HG02759 (cell line): ENCODE results near the gene APBA2.
"Not testable (repeated sequence)": the region's sequence is repeated elsewhere in the genome, so short reads cannot be mapped to it uniquely, and the experiment has no call there.

Experiments used
- ATAC-seq: cut with Tn5 transposase; IDR thresholded peaks from one replicate; pipeline ENCODE4 v1.9.1; 2021; ENCODE audit warnings: mild to moderate bottlenecking, moderate library complexity; ENCODE audit not compliant: unreplicated experiment

APBA2 gene

GRCh38 chr15:29097971-29098370 is 212.2 kb downstream of the APBA2 start:
- ATAC-seq, result no peak

GRCh38 chr15:29098652-29099051 is 212.9 kb downstream of the APBA2 start:
- ATAC-seq, result no peak

- ATAC-seq, result no peak
Observed at GRCh38 chr15:29099131-29099880, 213.5 kb downstream of the APBA2 start.

DNA sequence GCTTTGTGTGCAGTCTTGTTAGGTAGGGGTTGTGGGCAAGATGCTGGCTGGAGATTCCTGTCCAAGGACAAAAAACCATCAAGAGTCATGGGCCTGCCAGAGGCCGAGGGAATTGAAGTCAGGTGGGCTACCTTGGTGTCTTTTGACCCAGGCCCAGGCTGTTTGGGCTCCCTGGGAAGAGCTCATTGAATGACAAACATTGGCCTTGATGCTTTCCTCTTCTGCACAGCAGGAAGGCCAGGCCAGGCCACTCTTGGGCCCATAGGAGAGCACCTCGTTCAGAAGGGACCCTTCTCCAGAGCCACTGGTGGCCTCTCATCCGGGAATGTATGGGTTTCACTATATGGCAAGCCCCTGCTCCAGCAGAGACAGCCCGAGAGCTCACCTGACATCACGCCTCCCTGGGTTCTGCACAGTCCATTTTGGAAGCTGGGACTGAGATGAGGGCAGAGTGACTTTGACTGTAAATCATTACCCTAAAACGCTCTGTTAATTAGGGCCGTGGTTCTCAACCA is 214.8 kb downstream of the APBA2 start:
- ATAC-seq, result no peak

GRCh38 chr15:29101491-29101890 is 215.7 kb downstream of the APBA2 start:
- ATAC-seq, result no peak

DNA sequence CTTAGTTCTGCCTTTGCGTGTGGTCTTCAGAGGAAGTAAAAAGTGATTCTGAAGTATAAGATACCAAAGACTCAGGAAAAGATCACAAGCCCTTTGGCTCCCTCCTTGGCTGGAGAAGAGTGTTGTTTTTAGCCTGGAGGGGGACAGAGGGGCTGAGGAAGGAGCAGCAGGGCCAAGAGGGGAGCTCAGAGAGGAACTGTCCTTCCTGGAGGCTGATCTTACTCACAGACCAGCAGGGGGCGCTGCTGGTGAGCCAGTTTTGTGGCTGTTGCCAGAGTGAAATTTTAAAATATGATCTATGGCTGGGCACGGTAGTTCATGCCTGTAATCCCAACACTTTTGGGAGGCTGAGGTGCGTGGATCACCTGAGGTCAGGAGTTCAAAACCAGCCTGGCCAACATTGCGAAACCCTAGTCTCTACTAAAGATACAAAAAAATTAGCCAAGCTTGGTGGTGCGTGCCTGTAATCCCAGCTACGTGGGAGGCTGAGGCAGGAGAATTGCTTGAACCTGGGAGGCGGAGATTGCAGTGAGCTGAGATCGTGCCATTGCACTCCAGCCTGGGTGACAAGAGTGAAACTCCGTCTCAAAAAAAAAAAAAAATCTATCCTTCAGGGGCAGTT is 216.5 kb downstream of the APBA2 start:
- ATAC-seq, result not testable (repeated sequence)

- ATAC-seq, result no peak
Observed at GRCh38 chr15:29102911-29103823, 217.4 kb downstream of the APBA2 start.

DNA sequence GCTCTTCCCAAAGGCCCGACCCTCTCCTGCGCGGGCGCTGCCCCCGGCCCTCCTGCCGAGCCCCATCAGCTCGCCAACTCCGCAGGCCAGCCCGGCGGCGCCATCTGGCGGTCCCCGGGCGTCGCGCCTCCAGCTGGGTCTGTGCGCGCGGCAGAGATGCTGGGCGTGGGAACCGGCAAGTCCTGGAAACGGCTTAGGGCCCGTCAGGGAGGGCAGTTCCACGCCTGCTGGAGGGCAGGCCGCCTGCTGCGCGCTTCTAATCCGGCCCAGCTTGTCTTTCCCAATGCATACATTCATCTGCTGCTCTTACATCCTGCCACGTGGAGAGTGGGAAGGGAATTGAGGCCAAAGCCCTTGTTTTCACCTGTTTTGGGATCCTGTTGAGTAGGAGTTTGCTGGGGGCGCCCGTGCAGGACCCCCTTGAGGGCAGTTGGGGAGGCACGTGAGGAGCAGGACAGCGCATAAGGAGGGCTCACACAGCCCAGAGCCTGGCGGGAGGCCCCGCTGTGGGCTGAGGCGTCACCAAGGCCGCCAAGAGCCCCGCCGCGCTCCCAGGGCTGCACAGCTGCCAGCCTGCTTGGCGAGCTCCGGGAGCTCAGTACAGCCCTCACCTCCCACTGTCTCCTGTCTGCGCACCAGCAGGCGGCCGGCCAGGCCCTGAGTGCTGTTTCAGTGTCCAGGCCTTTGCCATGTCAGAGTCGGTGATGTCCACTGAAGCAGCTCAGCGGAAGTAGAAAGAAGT is 218.2 kb downstream of the APBA2 start:
- ATAC-seq, result no peak

DNA sequence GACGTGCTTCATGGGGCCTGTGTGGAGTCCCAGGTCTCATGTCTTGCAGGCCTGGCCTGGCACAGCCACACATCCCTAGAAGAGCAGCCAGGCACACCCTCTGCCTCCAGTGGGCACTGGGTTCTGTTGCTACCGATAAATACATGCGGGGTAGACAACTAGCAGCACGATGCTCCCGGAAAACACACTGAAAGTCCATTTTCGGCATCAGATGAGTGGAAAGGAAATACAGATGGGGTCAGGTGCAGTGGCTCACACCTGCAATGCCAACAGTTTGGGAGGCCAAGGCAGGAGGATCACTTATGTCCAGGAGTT is 218.7 kb downstream of the APBA2 start:
- no peak for ATAC-seq

GRCh38 chr15:29105151-29105854 is 219.5 kb downstream of the APBA2 start:
- no peak for ATAC-seq

DNA sequence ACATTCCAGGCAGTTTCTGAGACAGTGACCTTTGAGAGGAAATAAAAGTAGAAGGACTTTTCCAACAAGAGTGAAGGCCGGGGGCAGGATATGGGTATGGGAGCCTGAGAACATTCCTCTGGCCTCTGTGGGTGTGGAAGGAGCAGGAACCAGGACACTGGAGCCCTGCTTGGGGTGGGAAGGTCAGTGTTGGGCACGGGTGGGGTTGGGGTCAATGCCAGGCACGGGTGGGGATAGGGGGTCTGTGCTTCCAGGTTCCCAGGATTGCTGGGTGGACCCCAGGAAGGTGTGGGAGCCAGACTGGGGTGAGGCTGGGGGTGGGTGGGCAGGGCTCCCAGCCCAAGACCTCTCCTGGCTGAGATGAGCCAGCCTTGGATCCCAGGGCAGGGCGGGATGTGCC is 220.3 kb downstream of the APBA2 start:
- ATAC-seq, result no peak

- no peak for ATAC-seq
Observed at GRCh38 chr15:29106551-29107290, 220.9 kb downstream of the APBA2 start.

DNA sequence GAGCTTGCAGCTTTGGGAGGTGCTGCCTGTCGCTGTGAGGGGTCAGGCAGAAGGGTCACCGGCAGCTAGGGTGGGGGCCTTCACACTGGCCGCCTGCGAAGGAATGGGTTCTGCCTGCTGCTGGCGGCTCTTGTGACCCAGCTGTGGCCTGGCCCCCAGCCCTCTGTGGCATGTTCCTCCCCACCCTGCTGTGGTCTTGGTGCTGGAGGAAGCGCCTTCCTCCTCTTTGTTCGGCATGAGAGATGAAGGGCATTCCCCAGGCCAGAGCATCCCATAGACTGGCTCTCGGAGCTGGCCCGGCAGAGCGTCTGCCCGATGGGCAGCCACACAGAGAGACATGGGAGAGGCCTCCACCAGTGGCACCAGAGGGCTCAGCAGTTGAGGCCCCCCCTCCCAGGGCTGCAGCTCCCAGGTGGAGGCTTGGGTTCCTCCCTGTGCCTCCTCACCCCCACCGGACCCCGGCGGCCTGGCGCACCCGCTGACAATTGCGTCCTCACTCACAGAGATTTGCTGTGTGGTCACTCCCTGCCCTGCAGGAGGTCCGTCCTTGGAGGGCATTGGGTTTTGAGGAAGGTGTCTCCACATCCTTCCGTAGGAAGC is 221.6 kb downstream of the APBA2 start:
- ATAC-seq, result no peak

GRCh38 chr15:29107971-29108645 is 222.3 kb downstream of the APBA2 start:
- no peak for ATAC-seq

- ATAC-seq, result no peak
Observed at GRCh38 chr15:29109762-29110161, 224.0 kb downstream of the APBA2 start.

GRCh38 chr15:29110176-29110575 is 224.4 kb downstream of the APBA2 start:
- no peak for ATAC-seq

- ATAC-seq, result no peak
Observed at GRCh38 chr15:29110733-29111132, 225.0 kb downstream of the APBA2 start.

DNA sequence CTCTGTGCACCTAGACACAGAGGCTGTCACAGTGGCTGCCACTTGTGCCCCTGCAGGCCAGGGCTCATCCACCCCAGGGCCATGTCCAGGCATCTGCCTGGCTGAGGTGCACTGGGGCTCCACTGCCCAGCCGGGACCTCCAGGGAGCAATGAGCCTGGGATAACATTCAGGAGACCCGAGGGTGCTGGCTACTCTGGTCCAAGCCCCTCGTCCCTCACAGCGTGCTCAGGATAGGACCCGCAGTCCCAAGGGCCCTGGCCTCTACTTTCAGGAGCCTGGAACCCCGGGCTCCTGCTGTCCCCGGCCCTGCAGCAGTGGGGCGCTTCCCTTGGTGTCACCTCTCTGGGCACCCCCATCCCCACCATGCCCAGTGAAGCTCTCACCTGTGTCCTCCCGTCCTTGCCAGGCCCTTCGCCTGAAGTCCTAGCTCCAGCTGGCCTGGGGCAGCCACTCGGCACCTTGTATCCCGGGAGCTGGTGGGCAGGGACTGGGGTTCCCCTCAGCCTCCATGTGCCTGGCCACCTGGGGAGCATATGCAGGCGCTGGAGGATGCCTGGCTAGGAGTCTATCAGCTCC is 226.0 kb downstream of the APBA2 start:
- no peak for ATAC-seq
